ENCODE data around the gene TMED3.

The TMED3 gene

GRCh38 chr15:79310985-79311900 is at the start of gene TMED3:
TMED3 (plus strand) TSS chr15:79311112; CDS start chr15:79311250, 138 bp downstream.
- peak in 55 of 58 donors; percentile 7 to 79 (median 58) for DNase-seq

GRCh38 chr15:79261836-79262235 is 49.1 kb upstream of the TMED3 start:
- no peak for DNase-seq

GRCh38 chr15:79265167-79265566 is 45.7 kb upstream of the TMED3 start:
- DNase-seq = no peak

- peak in 4 of 58 donors; percentile 2 to 63 (median 19) for DNase-seq
Observed at GRCh38 chr15:79265987-79266579, 44.8 kb upstream of the TMED3 start.

- peak in 13 of 58 donors; percentile 2 to 37 (median 21) for DNase-seq
Observed at GRCh38 chr15:79282371-79283251, 28.3 kb upstream of the TMED3 start, which contains the start of gene ANKRD34C. ANKRD34C (plus strand) TSS chr15:79282722; CDS start chr15:79293285, 10,563 bp downstream.

DNA sequence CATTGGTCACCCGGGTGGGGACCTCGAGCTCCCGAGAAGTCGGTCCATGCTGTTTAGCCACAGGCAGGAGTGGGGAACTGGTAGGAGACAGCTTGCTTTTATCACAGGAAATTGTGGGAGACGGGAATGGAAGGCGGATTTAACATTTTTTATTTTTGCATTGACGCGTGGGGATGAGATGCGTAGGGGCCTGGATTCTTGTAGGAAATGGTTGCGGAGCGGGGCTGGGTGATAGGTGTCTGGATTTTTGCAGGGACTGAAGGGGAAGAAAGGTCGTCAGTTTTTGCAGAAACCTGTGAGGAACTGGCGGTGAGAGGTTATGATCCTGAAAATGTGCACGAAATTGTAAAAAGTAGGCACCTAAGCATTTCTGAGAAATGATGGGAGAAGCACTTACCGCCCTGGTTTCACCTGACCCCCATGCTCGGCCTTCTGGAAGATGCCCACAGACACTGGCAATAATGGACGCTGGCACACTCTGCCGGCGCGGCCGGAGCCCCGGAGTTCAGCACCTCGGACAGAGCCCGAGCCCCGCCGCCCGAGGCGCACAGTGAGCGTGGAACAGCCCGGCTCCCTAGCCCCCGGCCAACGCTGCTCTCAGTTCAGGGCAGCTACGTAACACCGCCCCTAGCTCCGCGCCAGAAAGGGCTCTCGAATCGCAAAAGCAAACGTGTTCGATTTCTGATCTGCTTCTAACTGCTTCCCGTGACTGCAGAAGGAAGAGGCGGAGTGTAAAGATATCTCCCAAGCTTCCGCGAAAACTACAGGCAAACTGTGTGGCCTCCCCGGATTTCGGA is 27.5 kb upstream of the TMED3 start:
- DNase-seq = peak in 31 of 58 donors; percentile 7 to 55 (median 24)

- no peak for DNase-seq
Observed at GRCh38 chr15:79290642-79291275, 20.2 kb upstream of the TMED3 start.

DNA sequence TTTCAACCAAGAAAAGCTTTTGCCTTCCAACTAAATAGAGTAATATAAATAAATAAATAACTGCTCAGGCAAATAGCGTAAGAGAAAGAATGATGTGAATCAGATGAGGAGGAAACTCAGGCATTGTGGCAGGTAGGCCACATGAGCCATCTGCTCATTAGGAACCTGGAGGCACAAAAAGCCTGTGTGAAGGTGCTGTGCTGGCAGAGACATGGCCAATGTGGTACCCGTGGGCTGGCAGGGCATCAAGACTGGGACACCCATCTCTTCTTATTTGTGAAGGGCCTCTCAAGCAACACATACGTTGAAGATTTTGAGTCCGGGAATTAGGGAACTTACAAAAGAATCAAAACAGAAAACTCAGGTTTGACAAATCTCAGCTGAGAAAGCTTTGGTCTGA is 18.9 kb upstream of the TMED3 start:
- no peak for DNase-seq

GRCh38 chr15:79294075-79294474 is 16.8 kb upstream of the TMED3 start:
- no peak for DNase-seq

DNA sequence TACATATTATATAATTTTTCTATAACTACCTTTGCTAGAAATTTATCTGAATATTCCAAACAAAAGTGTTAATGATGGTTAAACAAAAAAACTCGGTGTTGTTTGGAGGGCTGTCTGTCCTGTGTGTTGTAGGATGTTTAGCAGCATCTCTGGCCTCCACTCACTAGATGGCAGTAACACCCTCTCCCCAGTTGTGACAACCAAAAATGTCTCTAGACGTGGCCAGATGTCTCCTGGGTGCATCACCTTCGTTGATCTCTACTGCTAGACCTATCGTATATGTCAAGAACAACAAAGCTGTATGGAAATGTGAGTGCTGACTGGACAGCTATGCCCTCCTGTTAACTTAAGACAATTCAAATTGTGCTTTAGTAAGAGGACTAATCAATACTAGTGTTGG is 14.3 kb upstream of the TMED3 start:
- DNase-seq = no peak

GRCh38 chr15:79299126-79299840 is 11.6 kb upstream of the TMED3 start:
- no peak for DNase-seq

- no peak for DNase-seq
Observed at GRCh38 chr15:79299841-79300235, 11.1 kb upstream of the TMED3 start.

- no peak for DNase-seq
Observed at GRCh38 chr15:79307251-79307650, 3.7 kb upstream of the TMED3 start.

DNA sequence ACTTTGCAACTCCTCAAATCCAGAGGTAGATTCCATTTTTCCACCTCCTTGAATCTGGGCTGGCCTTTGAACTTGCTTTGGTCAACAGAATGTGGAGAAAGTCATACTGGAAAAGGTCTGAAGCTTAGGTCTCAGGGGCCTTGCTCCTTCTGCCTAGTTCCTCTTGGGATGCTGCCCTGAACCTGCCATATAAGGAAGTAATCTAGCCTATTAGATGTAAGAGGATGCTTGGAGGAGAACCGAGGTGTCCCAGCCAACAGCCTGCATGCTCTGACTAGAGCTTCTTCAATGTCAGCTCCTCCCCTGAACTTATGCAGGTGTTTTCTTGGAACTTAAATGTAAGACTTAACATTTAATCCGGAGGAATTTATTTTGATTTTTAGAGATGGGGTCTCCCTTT is 2.0 kb upstream of the TMED3 start:
- no peak for DNase-seq

GRCh38 chr15:79310612-79310984 is 314 bp upstream of the TMED3 start:
- DNase-seq = peak in 4 of 58 donors; percentile 34 to 65 (median 52)

DNA sequence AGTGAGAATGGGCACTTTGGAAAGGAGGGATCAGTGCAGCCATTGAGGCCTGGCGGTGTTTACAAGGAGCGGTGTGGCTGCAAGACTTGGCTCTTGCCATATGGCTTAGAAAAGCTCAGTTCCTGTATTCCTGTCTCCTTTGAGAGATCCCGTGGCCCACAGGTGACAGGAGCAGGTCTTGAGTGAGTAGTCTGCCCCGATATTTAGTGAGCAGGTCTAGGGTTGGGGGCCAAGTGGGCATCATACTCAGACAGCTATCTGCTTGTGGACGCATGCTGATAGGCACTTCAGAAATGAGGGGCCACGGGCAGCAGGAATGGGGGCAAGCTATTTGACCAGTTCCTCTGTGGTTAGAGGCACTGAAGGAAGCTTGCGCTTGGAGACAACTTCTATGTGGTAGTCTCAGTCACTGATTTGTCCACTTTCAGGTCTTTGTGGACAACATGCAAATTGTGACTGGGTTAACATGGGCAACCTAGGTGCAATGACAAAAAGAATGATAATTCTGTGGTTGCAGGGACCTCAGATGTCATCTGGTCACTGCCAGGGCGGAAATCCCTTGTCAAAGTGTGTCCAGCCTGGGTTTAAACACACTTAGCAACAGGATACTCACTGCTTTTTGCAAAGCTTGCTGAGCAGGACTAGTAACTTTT is 1.1 kb downstream of the TMED3 start:
- no peak for DNase-seq

DNA sequence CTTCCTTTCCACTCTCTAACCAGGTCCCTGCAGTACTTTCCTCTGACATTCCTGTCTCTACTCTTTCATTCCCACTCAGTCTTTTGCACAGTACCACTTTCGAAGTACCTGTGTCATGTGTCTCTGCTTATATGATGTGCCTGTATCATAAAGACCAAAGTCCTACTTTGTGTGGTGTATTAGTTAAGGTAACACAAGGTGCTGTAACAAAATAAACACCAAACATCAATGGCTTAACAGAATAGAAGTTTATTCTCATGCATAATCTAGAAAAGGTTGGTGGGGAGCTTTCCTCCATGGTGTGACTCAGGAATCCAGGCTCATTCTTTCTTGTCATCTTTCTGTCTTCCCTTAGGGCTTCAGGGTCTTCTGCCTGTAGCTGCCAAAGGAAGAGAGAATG is 3.3 kb downstream of the TMED3 start:
- no peak for DNase-seq

DNA sequence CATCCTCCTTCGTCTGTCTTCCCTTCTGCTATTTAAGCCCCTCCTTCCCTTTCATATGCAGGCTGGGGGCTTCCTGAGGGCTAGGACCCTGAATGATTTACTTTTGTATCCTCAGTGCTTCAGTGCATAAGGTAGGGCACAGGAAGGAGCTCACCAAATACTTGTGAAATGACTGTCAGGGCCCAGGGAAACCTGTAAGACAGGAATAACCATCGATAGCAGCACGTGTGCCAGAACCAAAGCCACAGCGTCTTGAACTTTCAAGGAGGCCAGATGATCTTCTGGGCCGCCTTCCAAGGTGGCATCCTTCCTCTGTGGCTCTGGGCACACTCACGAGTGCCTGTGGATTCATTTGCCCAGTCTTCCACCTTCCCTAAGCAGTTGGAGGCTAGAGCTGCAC is 3.9 kb downstream of the TMED3 start:
- DNase-seq = no peak
